MV-4-11 (cell line): ENCODE data around the gene TMEM30B.
"Not testable (repeated sequence)": the region's sequence is repeated elsewhere in the genome, so short reads cannot be mapped to it uniquely, and the experiment has no call there.

Experiments
- DNase-seq: peaks from one replicate; lab custom pipeline; 2025; lab: John Stamatoyannopoulos, UW

The TMEM30B gene

GRCh38 chr14:61266436-61266835, 14.7 kb downstream of the TMEM30B start:
- no peak for DNase-seq

DNA sequence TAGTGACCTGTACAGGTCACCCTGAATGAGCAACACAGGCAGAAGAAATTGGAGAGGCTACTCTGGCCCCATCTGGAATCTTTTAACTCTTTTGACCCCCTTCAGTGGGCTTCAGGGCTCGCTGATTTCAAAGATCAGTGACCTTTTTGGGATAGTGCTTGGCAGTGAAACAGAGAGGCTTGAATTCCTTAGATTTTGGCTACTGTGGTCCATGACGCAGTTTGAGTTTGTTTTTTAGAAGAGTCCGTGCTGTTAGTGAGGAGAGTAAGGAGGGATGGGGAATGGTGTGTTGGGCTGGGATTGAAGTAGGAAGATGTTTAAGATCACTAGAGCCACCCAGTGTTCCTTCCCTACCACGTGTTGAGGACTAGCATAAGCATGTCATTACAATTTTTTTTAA, 16.5 kb downstream of the TMEM30B start:
- DNase-seq, result no peak

GRCh38 chr14:61264010-61264571, 17.0 kb downstream of the TMEM30B start:
- DNase-seq, result no peak

DNA sequence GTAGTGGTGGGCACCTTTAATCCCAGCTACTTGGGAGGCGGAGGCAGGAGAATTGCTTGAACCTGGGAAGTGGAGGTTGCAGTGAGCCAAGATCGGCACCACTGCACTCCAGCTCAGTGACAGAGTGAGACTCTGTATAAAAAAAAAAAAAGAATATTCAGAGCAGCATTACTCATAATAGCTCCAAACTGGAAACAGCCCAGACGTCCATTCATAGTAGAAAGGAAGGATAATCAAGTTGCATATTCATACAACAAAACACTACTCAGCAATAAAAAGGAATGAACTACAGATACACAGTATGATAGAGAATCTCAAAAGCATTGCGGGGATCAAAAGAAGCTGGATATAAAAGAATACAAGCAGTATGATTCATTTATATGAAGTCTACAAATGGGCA, 19.1 kb downstream of the TMEM30B start:
- no peak for DNase-seq

DNA sequence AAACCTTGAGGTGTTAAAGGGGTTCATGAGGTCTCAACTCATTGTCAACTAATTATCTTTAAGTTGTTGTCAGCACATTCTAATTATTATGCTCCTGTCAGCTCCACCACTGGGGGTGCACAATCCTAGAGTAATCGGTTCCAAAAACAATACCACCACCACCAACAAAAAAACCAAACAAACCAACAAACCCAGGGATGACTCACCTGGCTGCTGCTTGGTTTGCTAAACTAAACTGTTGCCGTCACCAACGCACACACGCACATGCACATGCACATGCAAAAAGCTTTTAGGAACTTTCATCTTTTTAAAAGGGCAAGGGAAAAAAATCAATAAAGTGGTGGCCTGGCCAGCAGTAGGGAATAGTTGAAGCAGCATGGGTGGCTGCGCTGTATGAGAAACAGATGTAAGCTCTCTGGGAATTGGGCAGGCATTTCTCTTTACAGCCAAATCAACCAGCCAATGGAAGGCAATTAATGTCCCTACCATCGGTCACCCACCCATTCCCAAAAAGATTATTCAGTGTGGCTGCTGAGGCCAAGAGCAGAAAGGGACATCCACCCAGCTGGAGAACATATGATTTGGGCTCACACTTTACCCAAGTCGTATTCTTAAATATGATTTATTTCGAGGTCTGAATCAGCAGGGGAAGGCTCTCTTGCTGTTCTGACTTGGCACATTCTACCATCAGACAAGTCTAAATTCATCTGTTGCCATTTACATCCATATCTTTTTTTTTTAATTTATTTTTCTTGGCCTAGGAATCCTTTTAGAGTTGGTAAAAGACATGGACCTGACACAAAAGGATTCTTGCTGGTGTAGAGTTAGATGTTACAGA, 20.0 kb downstream of the TMEM30B start:
- no peak for DNase-seq

GRCh38 chr14:61258985-61259384, 22.2 kb downstream of the TMEM30B start:
- no peak for DNase-seq

- no peak for DNase-seq
Measured at GRCh38 chr14:61257469-61258057, 23.6 kb downstream of the TMEM30B start.

DNA sequence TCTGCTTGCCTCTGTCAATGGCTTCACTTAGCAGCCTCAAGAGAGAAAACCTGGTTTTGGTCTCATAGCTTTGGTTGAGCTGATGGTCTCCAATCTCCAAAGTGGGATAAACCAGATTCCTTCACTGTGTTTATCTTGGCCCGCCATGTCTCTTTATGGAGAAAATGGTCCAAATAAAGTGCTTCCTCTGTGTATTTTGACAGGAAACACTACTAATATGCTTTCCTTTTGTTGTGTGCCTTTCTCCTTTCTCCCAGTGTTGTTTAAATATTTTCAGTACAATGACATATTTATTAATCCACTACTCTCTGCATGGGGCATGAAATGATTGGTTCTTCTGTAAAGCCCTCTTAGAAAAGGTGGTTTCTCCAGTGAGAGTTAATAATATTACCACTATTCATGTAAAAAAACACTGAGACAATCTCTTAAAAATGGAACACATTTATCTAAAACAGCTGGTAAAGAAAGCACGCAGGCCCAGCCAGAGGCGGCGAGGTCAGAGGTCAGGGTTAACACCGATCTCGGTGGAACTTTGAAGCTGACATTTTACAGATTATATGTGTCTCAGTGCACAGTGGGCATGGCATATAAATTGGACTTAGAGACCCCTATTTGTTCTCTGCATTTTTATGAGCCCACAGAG, 24.2 kb downstream of the TMEM30B start:
- no peak for DNase-seq

- no peak for DNase-seq
Measured at GRCh38 chr14:61255968-61256367, 25.2 kb downstream of the TMEM30B start.

DNA sequence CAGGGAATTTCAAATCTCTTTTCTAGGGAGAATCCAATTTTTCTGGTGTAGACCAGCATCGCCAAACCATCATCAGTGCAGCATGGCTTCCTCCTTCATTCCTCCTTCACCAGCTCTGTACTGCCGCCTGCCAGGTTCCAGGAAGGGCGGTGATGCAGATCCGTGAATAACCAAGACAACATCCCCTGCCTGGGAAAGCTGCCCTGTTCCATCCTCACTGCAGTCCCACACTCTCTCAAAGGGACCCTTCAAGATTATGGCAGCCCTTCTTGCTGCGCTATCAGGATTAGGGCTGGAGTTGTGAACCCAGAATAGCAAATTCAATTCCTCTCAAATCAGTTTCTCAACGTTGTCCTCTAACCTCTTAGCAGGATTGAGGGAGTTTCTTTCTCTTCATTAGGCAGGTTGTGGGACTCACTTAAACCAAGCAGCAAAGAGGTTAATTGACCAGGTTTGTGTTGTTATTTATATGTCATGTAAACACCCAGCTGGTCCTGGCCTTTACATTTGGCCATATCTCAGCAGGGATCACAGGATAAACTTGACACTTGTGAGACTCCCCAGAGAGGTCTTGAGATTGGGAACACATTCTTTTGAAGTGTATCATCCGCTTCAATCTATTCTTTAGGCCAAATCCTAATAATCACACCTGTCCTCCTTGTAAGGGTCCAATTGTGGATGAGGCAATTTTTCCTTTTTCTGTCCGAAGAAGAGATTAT, 26.2 kb downstream of the TMEM30B start:
- no peak for DNase-seq

DNA sequence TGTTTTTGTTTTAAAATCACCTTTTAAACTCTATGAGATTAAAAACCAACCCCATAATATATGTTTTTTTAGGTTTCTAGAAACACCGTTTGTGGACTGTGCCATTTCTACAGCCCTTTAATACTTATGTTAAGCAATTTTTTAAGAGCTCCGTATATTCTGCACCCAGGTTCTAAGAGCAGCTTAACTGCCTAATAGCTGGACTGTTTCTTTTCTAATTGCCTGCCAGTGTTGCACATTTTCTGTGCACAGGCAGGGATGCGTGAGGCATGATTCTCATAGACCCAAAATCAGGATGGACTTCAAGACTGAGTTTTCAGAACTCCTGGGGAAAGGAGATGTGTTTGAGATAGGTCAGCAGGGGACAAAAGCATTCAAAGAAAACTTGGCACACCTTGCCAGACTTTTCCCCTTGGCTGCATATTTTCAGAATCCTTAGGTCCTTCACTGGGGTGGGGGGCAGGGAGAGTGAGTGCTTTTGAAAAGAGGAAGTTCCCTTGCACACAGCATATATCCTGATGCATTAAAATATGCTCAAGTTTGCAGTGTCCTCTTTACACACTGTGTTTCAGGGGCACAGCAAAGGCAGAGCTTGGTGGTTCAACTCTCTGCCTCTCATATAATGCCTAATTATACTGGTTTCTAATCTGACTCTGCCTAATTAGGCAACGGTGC, 27.9 kb downstream of the TMEM30B start:
- DNase-seq, result peak; percentile 59

- peak; percentile 81 for DNase-seq
Measured at GRCh38 chr14:61252369-61253063, 28.6 kb downstream of the TMEM30B start.

- no peak for DNase-seq
Measured at GRCh38 chr14:61250063-61250462, 31.1 kb downstream of the TMEM30B start.

GRCh38 chr14:61247935-61248334, 33.2 kb downstream of the TMEM30B start:
- no peak for DNase-seq

DNA sequence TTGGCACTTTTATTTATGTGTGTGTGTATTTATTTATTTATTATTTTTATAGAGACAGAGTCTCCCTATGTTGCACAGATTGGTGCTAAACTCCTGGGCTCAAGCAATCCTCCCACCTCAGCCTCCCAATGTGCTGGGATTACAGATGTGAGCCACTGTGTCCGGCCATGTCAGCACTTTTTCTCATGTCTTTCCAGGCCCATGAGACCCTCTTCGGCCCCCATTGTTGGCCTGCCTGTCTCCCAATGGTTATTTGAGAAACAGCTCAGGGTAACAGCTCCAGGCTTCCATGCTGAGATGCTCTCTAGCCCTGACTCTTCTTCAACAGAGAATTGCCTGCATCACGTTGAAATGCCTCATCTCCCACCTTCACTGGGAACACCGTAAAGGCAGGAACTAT, 34.4 kb downstream of the TMEM30B start:
- DNase-seq, result no peak

DNA sequence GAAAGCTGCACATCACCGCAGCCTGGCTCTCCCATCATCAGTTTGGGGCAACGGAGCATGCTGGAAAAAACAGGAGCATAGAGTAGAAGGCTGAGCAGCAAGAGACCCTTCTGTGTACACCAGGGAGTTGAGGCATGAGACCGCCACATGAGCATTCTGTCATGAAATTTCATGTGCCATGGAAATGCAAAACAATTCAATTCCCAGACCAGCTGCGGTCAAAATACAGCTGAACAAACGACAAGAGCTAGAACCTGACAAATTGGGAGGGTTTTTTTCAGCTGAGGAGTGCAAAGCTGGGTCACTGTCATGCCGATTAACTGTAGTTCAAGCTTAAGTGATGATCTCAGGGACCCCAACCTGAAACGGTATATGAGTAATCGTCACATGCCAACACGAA, 37.1 kb downstream of the TMEM30B start:
- DNase-seq, result no peak

- no peak for DNase-seq
Measured at GRCh38 chr14:61240206-61240605, 40.9 kb downstream of the TMEM30B start.

GRCh38 chr14:61239285-61239684, 41.9 kb downstream of the TMEM30B start:
- not testable (repeated sequence) for DNase-seq

- no peak for DNase-seq
Measured at GRCh38 chr14:61238611-61239245, 42.4 kb downstream of the TMEM30B start.

DNA sequence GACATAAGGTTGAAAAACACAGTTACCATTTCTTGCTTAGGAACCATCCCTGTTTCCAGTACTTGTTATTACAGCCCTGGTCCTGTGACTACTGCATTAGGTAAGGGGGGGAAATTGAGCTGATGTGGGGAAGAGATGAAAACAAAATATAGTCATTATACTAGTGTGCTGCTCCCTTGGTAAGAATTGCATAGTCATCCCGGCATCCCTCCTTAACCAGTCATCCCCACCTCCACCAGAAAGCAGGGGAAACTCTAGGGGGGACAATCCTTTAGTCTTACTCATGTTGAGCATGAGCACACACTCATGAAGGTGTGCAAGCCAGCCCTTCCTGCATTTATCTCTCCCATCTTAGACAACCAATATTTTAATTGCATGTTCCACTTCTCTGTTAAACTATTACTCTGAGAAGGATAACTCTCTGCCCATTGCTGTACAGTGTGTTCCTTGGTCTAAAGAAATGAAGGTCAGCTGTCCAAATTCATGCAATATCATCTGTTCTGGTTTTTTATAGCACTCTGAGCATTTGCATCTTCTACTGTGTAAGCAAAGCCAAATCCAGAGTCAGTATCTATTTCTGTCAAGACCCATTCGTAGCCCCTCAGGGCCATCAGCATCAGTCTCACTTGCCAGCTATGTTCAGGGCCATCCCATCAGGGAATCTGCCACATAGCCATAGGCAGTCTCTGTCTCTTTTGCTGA, 46.8 kb downstream of the TMEM30B start:
- no peak for DNase-seq
